BLaER1 treated with 17β-estradiol and CSF1 and Interleukin-3, amounts not matched to agents 10 nM and 100 nM (cell line): ENCODE results near the gene PAM16.

Experiments used
- H3K27ac ChIP-seq, 11 experiments: shearing (Covaris generic); formaldehyde crosslinking; 2 replicates each; pipeline ENCODE4 v1.8.1; 2022
- H3K27me3 ChIP-seq, 11 experiments: shearing (Covaris generic); formaldehyde crosslinking; 2 replicates each; pipeline ENCODE4 v1.8.1; 2022
- H3K36me3 ChIP-seq, 11 experiments: shearing (Covaris generic); formaldehyde crosslinking; 2 replicates each; pipeline ENCODE4 v1.8.1; 2022
- H3K4me1 ChIP-seq, 10 experiments: shearing (Covaris generic); formaldehyde crosslinking; 2 replicates each; pipeline ENCODE4 v1.8.1; 2022
- H3K4me2 ChIP-seq, 11 experiments: shearing (Covaris generic); formaldehyde crosslinking; 2 replicates each; pipeline ENCODE4 v1.8.1; 2022
- H3K4me3 ChIP-seq, 10 experiments: shearing (Covaris generic); formaldehyde crosslinking; 2 replicates each; pipeline ENCODE4 v1.8.1; 2022
- H3K9ac ChIP-seq, 11 experiments: shearing (Covaris generic); formaldehyde crosslinking; 2 replicates each; pipeline ENCODE4 v1.8.1; 2022
- H3K9me3 ChIP-seq, 11 experiments: shearing (Covaris generic); formaldehyde crosslinking; replicated peaks in 1 of 11; 2 replicates each; pipeline ENCODE4 v1.8.1; 2022
- H4K20me1 ChIP-seq, 11 experiments: shearing (Covaris generic); formaldehyde crosslinking; 2 replicates each; pipeline ENCODE4 v1.8.1; 2022
- Cebpa-rat ChIP-seq, 11 experiments: shearing (Covaris generic); IDR thresholded peaks; 2 replicates each; pipeline ENCODE4 v1.8.1; 2022

The PAM16 gene

GRCh38 chr16:4354512-4355409, 3.6 kb upstream of the PAM16 start:
- Histone ChIP-seq H3K4me3 (no peak overlapping the region), H3K4me2 (peak overlapping the region in 1 of 11 experiments; percentile 57; a peak in 2 of 22 replicates), H4K20me1 (peaks cover 8 to 55% (median 21%) of the 10 kb centered on the region in 11 experiments; a peak in 15 of 22 replicates), H3K36me3 (peaks cover 29 to 66% (median 54%) of the 10 kb centered on the region in 11 experiments), H3K9ac (peak overlapping the region in 1 of 11 experiments; percentile 1; a peak in 2 of 22 replicates), H3K4me1 (peaks cover 11 to 37% (median 24%) of the 10 kb centered on the region in 10 experiments), H3K27ac (no peak overlapping the region), H3K27me3 (no peaks in the 10 kb centered on the region), H3K9me3 (no peaks in the 10 kb centered on the region)
- no peak for TF ChIP-seq Cebpa-rat (IDR thresholded peaks at IDR 0.05)

GRCh38 chr16:4353675-4354074, 2.6 kb upstream of the PAM16 start:
- no peak for TF ChIP-seq Cebpa-rat (IDR thresholded peaks at IDR 0.05)
- Histone ChIP-seq H3K9me3 (no peaks in the 10 kb centered on the region), H3K4me2 (peak overlapping the region in 5 of 11 experiments; percentile 10 to 57 (median 11); a peak in 6 of 22 replicates), H3K4me1 (peaks cover 19 to 47% (median 30%) of the 10 kb centered on the region in 10 experiments), H3K27ac (no peak overlapping the region; a peak in 1 of 22 replicates), H3K4me3 (no peak overlapping the region), H3K36me3 (peaks cover 31 to 67% (median 51%) of the 10 kb centered on the region in 11 experiments), H3K27me3 (no peaks in the 10 kb centered on the region), H3K9ac (peak overlapping the region in 2 of 11 experiments; percentile 25 to 26; a peak in 2 of 22 replicates), H4K20me1 (peaks cover 9 to 50% (median 27%) of the 10 kb centered on the region in 11 experiments; a peak in 20 of 22 replicates)

GRCh38 chr16:4352843-4353242, 1.7 kb upstream of the PAM16 start:
- H3K4me2 ChIP-seq = no peak overlapping the region; a peak in 1 of 22 replicates
- H3K27ac ChIP-seq = no peak overlapping the region
- H3K4me1 ChIP-seq = peaks cover 19 to 55% (median 37%) of the 10 kb centered on the region in 10 experiments
- H3K4me3 ChIP-seq = no peak overlapping the region
- peaks cover 18 to 47% (median 28%) of the 10 kb centered on the region in 11 experiments; a peak in 21 of 22 replicates for H4K20me1 ChIP-seq
- H3K9ac ChIP-seq = no peak overlapping the region
- peaks cover 31 to 67% (median 51%) of the 10 kb centered on the region in 11 experiments for H3K36me3 ChIP-seq
- no peak for TF ChIP-seq Cebpa-rat (IDR thresholded peaks at IDR 0.05)
- no peaks in the 10 kb centered on the region for H3K9me3 ChIP-seq
- no peaks in the 10 kb centered on the region for H3K27me3 ChIP-seq

- no peaks in the 10 kb centered on the region for H3K9me3 ChIP-seq
- H3K4me3 ChIP-seq = no peak overlapping the region
- H3K4me2 ChIP-seq = peak overlapping the region; percentile 26 to 80 (median 61); a peak in 17 of 22 replicates
- H3K36me3 ChIP-seq = peaks cover 33 to 67% (median 51%) of the 10 kb centered on the region in 11 experiments; a peak in 21 of 22 replicates
- H3K9ac ChIP-seq = peak overlapping the region in 1 of 11 experiments; percentile 93; a peak in 1 of 22 replicates
- H3K27me3 ChIP-seq = no peaks in the 10 kb centered on the region
- H4K20me1 ChIP-seq = peaks cover 23 to 50% (median 37%) of the 10 kb centered on the region in 11 experiments; a peak in 21 of 22 replicates
- no peak for TF ChIP-seq Cebpa-rat (IDR thresholded peaks at IDR 0.05)
- no peak overlapping the region for H3K27ac ChIP-seq
- H3K4me1 ChIP-seq = peaks cover 19 to 64% (median 46%) of the 10 kb centered on the region in 10 experiments
Observed at GRCh38 chr16:4351880-4352279, 759 bp upstream of the PAM16 start.

- no peaks in the 10 kb centered on the region for H3K27me3 ChIP-seq
- H4K20me1 ChIP-seq = peaks cover 27 to 62% (median 52%) of the 10 kb centered on the region in 11 experiments; a peak in 21 of 22 replicates
- H3K36me3 ChIP-seq = peaks cover 20 to 64% (median 49%) of the 10 kb centered on the region in 11 experiments; a peak in 21 of 22 replicates
- H3K9ac ChIP-seq = peak overlapping the region; percentile 86 to 99 (median 92)
- H3K9me3 ChIP-seq = no peaks in the 10 kb centered on the region
- no peak for TF ChIP-seq Cebpa-rat (IDR thresholded peaks at IDR 0.05)
- peak overlapping the region; percentile 79 to 99 (median 93) for H3K4me3 ChIP-seq
- peak overlapping the region; percentile 77 to 98 (median 92) for H3K4me2 ChIP-seq
- H3K4me1 ChIP-seq = peaks cover 19 to 79% (median 49%) of the 10 kb centered on the region in 10 experiments
- H3K27ac ChIP-seq = peak overlapping the region; percentile 76 to 98 (median 90); a peak in 21 of 22 replicates
Observed at GRCh38 chr16:4350365-4350786, 745 bp downstream of the PAM16 start.

- H3K4me2 ChIP-seq = peak overlapping the region; percentile 77 to 98 (median 92)
Observed at GRCh38 chr16:4349332-4349731, 1.8 kb downstream of the PAM16 start.

GRCh38 chr16:4347765-4348509, 3.2 kb downstream of the PAM16 start:
- peak overlapping the region in 6 of 11 experiments; percentile 25 to 38 (median 28); a peak in 10 of 22 replicates for H3K4me2 ChIP-seq
- H4K20me1 ChIP-seq = peaks cover 23 to 74% (median 66%) of the 10 kb centered on the region in 11 experiments; a peak in 21 of 22 replicates
- peak overlapping the region in 6 of 11 experiments; percentile 15 to 43 (median 26); a peak in 5 of 22 replicates for H3K27ac ChIP-seq
- H3K4me3 ChIP-seq = no peak overlapping the region
- peak overlapping the region in 10 of 11 experiments; percentile 4 to 41 (median 24); a peak in 10 of 22 replicates for H3K9ac ChIP-seq
- no peaks in the 10 kb centered on the region for H3K9me3 ChIP-seq
- H3K36me3 ChIP-seq = peaks cover 5 to 58% (median 40%) of the 10 kb centered on the region in 11 experiments; a peak in 20 of 22 replicates
- H3K4me1 ChIP-seq = peaks cover 19 to 61% (median 39%) of the 10 kb centered on the region in 10 experiments
- no peak for TF ChIP-seq Cebpa-rat (IDR thresholded peaks at IDR 0.05)
- H3K27me3 ChIP-seq = no peaks in the 10 kb centered on the region

More at GRCh38 chr16:4349332-4349731, 1.8 kb downstream of the PAM16 start:
- Histone ChIP-seq H4K20me1 (peaks cover 27 to 63% (median 55%) of the 10 kb centered on the region in 11 experiments; a peak in 21 of 22 replicates), H3K36me3 (peaks cover 9 to 63% (median 45%) of the 10 kb centered on the region in 11 experiments; a peak in 21 of 22 replicates), H3K27ac (peak overlapping the region in 3 of 11 experiments; percentile 6 to 30 (median 15); a peak in 2 of 22 replicates), H3K9ac (peak overlapping the region; percentile 13 to 99 (median 92); a peak in 18 of 22 replicates), H3K9me3 (no peaks in the 10 kb centered on the region), H3K27me3 (no peaks in the 10 kb centered on the region), H3K4me1 (peaks cover 19 to 73% (median 49%) of the 10 kb centered on the region in 10 experiments), H3K4me3 (peak overlapping the region in 6 of 10 experiments; percentile 91 to 99 (median 94); a peak in 5 of 20 replicates)
- no peak for TF ChIP-seq Cebpa-rat (IDR thresholded peaks at IDR 0.05)

GRCh38 chr16:4347010-4347409, 4.1 kb downstream of the PAM16 start:
- H3K36me3 ChIP-seq = peaks cover 8 to 64% (median 44%) of the 10 kb centered on the region in 11 experiments; a peak in 20 of 22 replicates
- H3K4me3 ChIP-seq = no peak overlapping the region
- H3K4me1 ChIP-seq = peaks cover 18 to 54% (median 38%) of the 10 kb centered on the region in 10 experiments
- no peaks in the 10 kb centered on the region for H3K9me3 ChIP-seq
- H3K4me2 ChIP-seq = peak overlapping the region in 6 of 11 experiments; percentile 10 to 38 (median 28); a peak in 12 of 22 replicates
- peaks cover 23 to 83% (median 74%) of the 10 kb centered on the region in 11 experiments; a peak in 21 of 22 replicates for H4K20me1 ChIP-seq
- H3K9ac ChIP-seq = peak overlapping the region in 7 of 11 experiments; percentile 4 to 38 (median 28); a peak in 7 of 22 replicates
- no peaks in the 10 kb centered on the region for H3K27me3 ChIP-seq
- H3K27ac ChIP-seq = peak overlapping the region in 6 of 11 experiments; percentile 15 to 43 (median 26); a peak in 5 of 22 replicates
- TF ChIP-seq Cebpa-rat (IDR thresholded peaks at IDR 0.05) = no peak
